SK-N-SH (cell line): Measurements from ENCODE around the gene SIGLEC9. TPM values are rescaled to one million over a fixed set of nuclear protein-coding genes. Genes with fewer than 3 reads are reported as not detected.

Experiments
- CTCF ChIA-PET: fragments of 300-600, 350-600 bp; formaldehyde crosslinking; extraction: SDS; loops from one replicate; lab custom pipeline; 2021; lab: Yijun Ruan, JAX
- POLR2A ChIA-PET: fragments of 350-600 bp; sonication (Branson Sonifier 250); formaldehyde crosslinking; extraction: SDS; loops from one replicate; lab custom pipeline; 2020; ENCODE audit warnings: antibody characterized with exemption, inconsistent platforms; lab: Yijun Ruan, JAX
- DNase-seq: peaks from one replicate; pipeline ENCODE4 v3.0.0; 2012
- H2AFZ ChIP-seq: fragments of 200-600 bp; sonication (generic); 2 replicates; pipeline ENCODE4 v1.8.1; 2016; ENCODE audit warnings: antibody characterized with exemption, mild to moderate bottlenecking, low read depth
- H3F3A ChIP-seq: fragments of 200-600 bp; sonication (generic); replicated peaks from 2 replicates; pipeline ENCODE3; 2016; ENCODE audit warnings: antibody characterized with exemption, mild to moderate bottlenecking; ENCODE audit not compliant: insufficient read depth
- H3K27ac ChIP-seq, 2 experiments: fragments of 200-500 bp in 1 of 2; fragments of 200-600 bp in 1 of 2; sonication (Bioruptor generic) in 1 of 2; sonication (generic), shearing (Covaris generic) in 1 of 2; 2 replicates each; pipeline versions ENCODE4 v1.5.1 to v1.6.1; 2014 to 2016; ENCODE audit warnings: low read depth in 2 of 2, inconsistent platforms in 1 of 2, low read length in 1 of 2, mild to moderate bottlenecking in 1 of 2, mixed read lengths in 1 of 2
- H3K27me3 ChIP-seq: fragments of 200-600 bp; sonication (generic), shearing (Covaris generic); 2 replicates; pipeline ENCODE4 v1.6.1; 2016; ENCODE audit warnings: mixed run types; ENCODE audit not compliant: insufficient read depth
- H3K36me3 ChIP-seq, 2 experiments: fragments of 200-500 bp in 1 of 2; fragments of 200-600 bp in 1 of 2; sonication (Bioruptor generic) in 1 of 2; sonication (generic) in 1 of 2; replicated peaks in 1 of 2; 2 replicates each; pipeline versions ENCODE3 to v1.5.1; 2014 to 2016; ENCODE audit warnings: low read length in 1 of 2, mild to moderate bottlenecking in 1 of 2; ENCODE audit not compliant: insufficient read depth in 2 of 2, control insufficient read depth in 1 of 2
- H3K4me1 ChIP-seq, 2 experiments: fragments of 200-500 bp in 1 of 2; fragments of 200-600 bp in 1 of 2; sonication (Bioruptor generic) in 1 of 2; sonication (generic), shearing (Covaris generic) in 1 of 2; 2 replicates each; pipeline versions ENCODE4 v1.5.1 to v1.6.1; 2014 to 2016; ENCODE audit warnings: low read depth in 1 of 2, low read length in 1 of 2, mixed run types in 1 of 2; ENCODE audit not compliant: insufficient read depth in 2 of 2, control insufficient read depth in 1 of 2
- H3K4me2 ChIP-seq: fragments of 200-600 bp; sonication (generic), shearing (Covaris generic); 2 replicates; pipeline ENCODE4 v1.6.1; 2017; ENCODE audit warnings: mixed run types
- H3K4me3 ChIP-seq, 2 experiments: fragments of 200-500 bp in 1 of 2; fragments of 200-600 bp in 1 of 2; sonication (Bioruptor generic) in 1 of 2; sonication (generic), shearing (Covaris generic) in 1 of 2; 2 replicates each; pipeline versions ENCODE4 v1.5.1 to v1.8.1; 2014 to 2016; ENCODE audit warnings: low read depth in 2 of 2, inconsistent platforms in 1 of 2, low read length in 1 of 2, mild to moderate bottlenecking in 1 of 2, mixed read lengths in 1 of 2, moderate library complexity in 1 of 2
- H3K79me2 ChIP-seq: fragments of 200-600 bp; sonication (generic); 2 replicates; pipeline ENCODE4 v1.8.1; 2017; ENCODE audit warnings: mild to moderate bottlenecking; ENCODE audit not compliant: insufficient read depth
- H3K9ac ChIP-seq: fragments of 200-600 bp; sonication (generic); 2 replicates; pipeline ENCODE4 v1.6.1; 2017; ENCODE audit warnings: mixed run types
- H3K9me2 ChIP-seq: fragments of 200-600 bp; sonication (generic); 2 replicates; pipeline ENCODE4 v1.6.1; 2017; ENCODE audit warnings: mixed run types
- H3K9me3 ChIP-seq: fragments of 200-600 bp; sonication (generic); 2 replicates; pipeline ENCODE4 v1.6.1; 2017; ENCODE audit warnings: mixed run types, mild to moderate bottlenecking, moderate library complexity
- H4K20me1 ChIP-seq: fragments of 200-600 bp; sonication (generic); 2 replicates; pipeline ENCODE4 v1.6.1; 2017; ENCODE audit warnings: mild to moderate bottlenecking, mixed run types; ENCODE audit not compliant: insufficient read depth
- CTCF ChIP-seq: fragments of 200-600 bp; sonication (generic); IDR thresholded peaks from 2 replicates; pipeline ENCODE4 v1.6.1; 2017; ENCODE audit warnings: antibody characterized with exemption, mild to moderate bottlenecking, moderate library complexity
- EP300 ChIP-seq, 2 experiments: IDR thresholded peaks; 2 replicates each; pipeline versions ENCODE4 v1.4.0 to v1.6.1; 2012; ENCODE audit warnings: borderline replicate concordance in 1 of 2, low read depth in 1 of 2, low read length in 1 of 2
- EZH2phosphoT487 ChIP-seq: fragments of 200-600 bp; sonication (generic); IDR thresholded peaks from 2 replicates; pipeline ENCODE4 v1.6.1; 2017; ENCODE audit warnings: low read depth, mixed run types, mild to moderate bottlenecking, antibody characterized with exemption, moderate library complexity, borderline replicate concordance
- FOSL2 ChIP-seq: IDR thresholded peaks from 2 replicates; pipeline ENCODE4 v1.4.0; 2012; ENCODE audit warnings: low read depth, mild to moderate bottlenecking, moderate library complexity, borderline replicate concordance
- GABPA ChIP-seq: IDR thresholded peaks from 2 replicates; pipeline ENCODE4 v1.4.0; 2012; ENCODE audit warnings: low read depth, mild to moderate bottlenecking
- IRF3 ChIP-seq: fragments of 150-350 bp; IDR thresholded peaks from 2 replicates; pipeline ENCODE4 v1.6.1; 2016; ENCODE audit warnings: mild to moderate bottlenecking, low read depth, low read length
- JUND ChIP-seq: IDR thresholded peaks from 2 replicates; pipeline ENCODE4 v1.4.0; 2012
- NRF1 ChIP-seq: IDR thresholded peaks from 2 replicates; pipeline ENCODE4 v1.6.1; 2012; ENCODE audit warnings: low read depth, mild to moderate bottlenecking, low read length
- PBX3 ChIP-seq: IDR thresholded peaks from 2 replicates; pipeline ENCODE4; 2012
- POLR2AphosphoS5 ChIP-seq: IDR thresholded peaks from 2 replicates; pipeline ENCODE4 v1.6.1; 2012; ENCODE audit warnings: low read depth, low read length
- RCOR1 ChIP-seq: fragments of 150-350 bp; IDR thresholded peaks from 2 replicates; pipeline ENCODE4 v1.6.1; 2017; ENCODE audit warnings: antibody characterized with exemption, low read length
- RFX5 ChIP-seq: IDR thresholded peaks from 2 replicates; pipeline ENCODE4 v1.6.1; 2012; ENCODE audit warnings: mild to moderate bottlenecking, improper control_type of control experiment, low read length
- TAF1 ChIP-seq: IDR thresholded peaks from 2 replicates; pipeline ENCODE4 v1.6.1; 2012; ENCODE audit warnings: low read depth, mild to moderate bottlenecking, low read length, moderate library complexity, borderline replicate concordance
- USF1 ChIP-seq: IDR thresholded peaks from 2 replicates; pipeline ENCODE4 v1.4.0; 2012; ENCODE audit warnings: low read depth, borderline replicate concordance
- USF2 ChIP-seq: fragments of 150-350 bp; IDR thresholded peaks from 2 replicates; pipeline ENCODE4 v1.6.1; 2017; ENCODE audit warnings: antibody characterized with exemption, low read length, low read depth, borderline replicate concordance
- YY1 ChIP-seq: IDR thresholded peaks from 2 replicates; pipeline ENCODE4 v1.4.0; 2012; ENCODE audit warnings: low read depth, mild to moderate bottlenecking
- WGBS: methylation state at CpG from one replicate; pipeline ENCODE4 v1.1.6; 2017; ENCODE audit warnings: low lambda C conversion rate; 5-methylcytosine and 5-hydroxymethylcytosine counted together
- polyA plus RNA-seq, 3 experiments: library from polyadenylated mRNA; depleted of rRNA; stranded (reverse); fragments of >200 nt; gene quantifications; 2 replicates each; pipeline ENCODE4 v1.2.3, GENCODE V29; 2012

SIGLEC9 gene
- polyA plus RNA-seq, 1 of the 3 experiments (the other 2 are of a cell fraction) = not detected

- H3K36me3 ChIP-seq = no peaks in the 10 kb centered on the region
- no peaks in the 10 kb centered on the region for H3K9me2 ChIP-seq
- no peak for DNase-seq
- H3K27me3 ChIP-seq = peaks cover 61% of the 10 kb centered on the region
- no peak overlapping the region for H3K4me2 ChIP-seq
- TF ChIP-seq EZH2phosphoT487 (no peak), RCOR1 (no peak), IRF3 (no peak), EP300 (IDR thresholded peaks at IDR 0.05; ENCODE audit: borderline replicate concordance in 1 of 2, low read depth in 1 of 2, low read length in 1 of 2) (no peak)
- H3K27ac ChIP-seq = no peak overlapping the region
- WGBS = 42% methylated on average over 8 of the region's 8 CpGs
- H3K9ac ChIP-seq = no peak overlapping the region
- H3K4me1 ChIP-seq = no peaks in the 10 kb centered on the region
- POLR2A ChIA-PET = no interaction called here
- H2AFZ ChIP-seq = no peak overlapping the region
- no peaks in the 10 kb centered on the region for H4K20me1 ChIP-seq
- H3K4me3 ChIP-seq = no peak overlapping the region
- CTCF ChIA-PET = interaction anchor here (1.3 kb wide), 2 partner anchors 11 to 47 kb away, joined by 3 to 4 read pairs; no protein-coding TSS in a partner anchor
- no peaks in the 10 kb centered on the region for H3K79me2 ChIP-seq
- no peaks in the 10 kb centered on the region for H3F3A ChIP-seq
- H3K9me3 ChIP-seq = no peaks in the 10 kb centered on the region
Measured at GRCh38 chr19:51121257-51121656, 3.4 kb upstream of the SIGLEC9 start.

GRCh38 chr19:51122112-51122981 is 2.4 kb upstream of the SIGLEC9 start:
- DNase-seq = no peak
- H3K36me3 ChIP-seq = no peaks in the 10 kb centered on the region
- ChIA-PET CTCF (interaction anchor here (1.3 kb wide), 1 partner anchor 46 kb away, joined by 3 read pairs; no protein-coding TSS in a partner anchor), POLR2A (no interaction called here)
- H3K4me1 ChIP-seq = no peaks in the 10 kb centered on the region
- H3K4me3 ChIP-seq = no peak overlapping the region
- H3K9me2 ChIP-seq = no peaks in the 10 kb centered on the region
- no peaks in the 10 kb centered on the region for H3K79me2 ChIP-seq
- peaks cover 61% of the 10 kb centered on the region for H3K27me3 ChIP-seq
- H3K9me3 ChIP-seq = no peaks in the 10 kb centered on the region
- H4K20me1 ChIP-seq = no peaks in the 10 kb centered on the region
- no peaks in the 10 kb centered on the region for H3F3A ChIP-seq
- 14% methylated on average over 21 of the region's 22 CpGs for WGBS
- no peak overlapping the region for H3K4me2 ChIP-seq
- H2AFZ ChIP-seq = peak overlapping the region; percentile 59
- no peak overlapping the region for H3K27ac ChIP-seq
- no peak for TF ChIP-seq USF1
- no peak for TF ChIP-seq EZH2phosphoT487
- no peak for TF ChIP-seq FOSL2
- no peak for TF ChIP-seq TAF1
- TF ChIP-seq GABPA = no peak
- TF ChIP-seq RFX5 = no peak
- TF ChIP-seq JUND = no peak
- TF ChIP-seq POLR2AphosphoS5 = no peak
- no peak for TF ChIP-seq NRF1
- no peak for TF ChIP-seq PBX3
- TF ChIP-seq CTCF = no peak
- TF ChIP-seq USF2 = no peak
- no peak for TF ChIP-seq YY1
- no peak overlapping the region for H3K9ac ChIP-seq
